Measurements from ENCODE around the gene STAM.
"Not testable (repeated sequence)": the region's sequence is repeated elsewhere in the genome, so short reads cannot be mapped to it uniquely, and the experiment has no call there.

STAM gene

DNA sequence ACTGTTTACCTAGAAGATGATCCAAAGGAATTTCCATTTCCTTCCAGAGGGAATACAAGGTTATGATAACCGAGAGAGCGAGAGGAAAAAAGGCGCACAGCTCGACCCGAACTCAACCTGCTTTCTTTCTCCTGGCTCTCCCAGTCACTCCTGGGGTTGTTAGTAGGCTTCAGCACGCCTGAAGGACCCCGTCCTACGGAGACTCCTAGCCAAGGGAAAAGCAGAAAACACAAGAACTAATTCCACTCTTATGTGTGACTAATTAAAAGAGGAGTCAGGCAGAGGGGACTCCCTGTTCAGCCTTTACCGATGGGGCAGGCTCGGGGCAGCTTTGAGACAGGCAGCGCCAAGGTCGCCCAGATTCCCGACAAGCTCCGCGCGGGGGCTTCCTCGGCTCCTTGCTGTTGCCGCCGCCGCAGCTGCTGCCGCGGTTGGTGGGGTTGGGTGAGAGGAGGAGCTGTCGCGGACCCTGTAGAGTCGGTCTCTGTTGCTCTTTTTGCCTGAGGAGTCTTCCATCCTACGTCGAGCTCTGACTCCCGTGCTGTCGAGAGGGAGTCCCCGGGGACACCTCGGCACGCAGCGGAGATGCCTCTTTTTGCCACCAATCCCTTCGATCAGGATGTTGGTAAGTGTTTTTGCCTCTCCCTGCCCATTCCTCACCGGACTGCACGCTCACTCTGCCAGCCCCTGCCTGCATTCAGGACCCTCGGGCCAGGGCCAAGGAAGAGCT, at the start of gene STAM:
STAM (plus strand) TSS at position 397 of the 730 bp plus-strand sequence; CDS start at position 586, 189 bp downstream.
- DNase-seq = peak; percentile 81 to 83

DNA sequence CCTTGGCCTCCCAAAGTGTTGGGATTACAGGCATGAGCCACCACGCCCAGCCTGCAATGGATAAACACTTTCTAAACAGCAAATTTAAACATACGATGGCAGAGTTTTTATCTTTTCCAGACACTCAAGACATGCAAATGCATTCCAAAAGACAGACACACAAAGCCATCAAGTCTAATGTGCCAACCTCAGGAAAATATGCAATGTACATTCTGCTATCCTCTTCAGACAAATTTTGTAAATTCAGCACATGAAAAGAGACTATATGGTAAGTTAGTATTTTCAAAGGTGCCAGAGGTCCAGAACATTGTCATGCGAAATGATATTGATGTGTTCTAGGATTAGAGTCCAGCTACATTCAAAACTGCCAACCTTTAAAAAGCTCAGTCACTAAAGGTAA, 46.6 kb upstream of the STAM start:
- DNase-seq = no peak

- DNase-seq = peak in 1 of 2 experiments; percentile 12
Observed at GRCh38 chr10:17599089-17599488, 44.9 kb upstream of the STAM start.

DNA sequence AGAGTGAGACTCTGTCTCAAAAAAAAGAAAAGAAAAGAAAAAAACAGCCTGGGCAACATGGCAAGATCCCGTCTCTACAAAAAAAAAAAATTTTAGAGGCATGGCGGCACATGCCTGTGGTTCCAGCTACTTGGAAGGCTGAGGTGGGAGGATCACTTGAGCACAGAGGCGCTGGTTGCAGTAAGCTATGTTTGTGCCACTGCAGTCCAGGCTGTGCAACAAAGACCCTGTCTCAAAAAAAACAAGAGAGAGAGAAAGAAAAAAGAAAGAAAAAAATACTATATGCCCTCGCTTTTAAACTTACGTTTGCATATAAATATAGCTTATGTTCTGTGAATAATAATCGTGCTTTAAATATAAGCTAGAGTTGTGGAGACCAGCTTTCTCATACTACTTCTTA, 38.0 kb upstream of the STAM start:
- DNase-seq = no peak

- no peak for DNase-seq
Observed at GRCh38 chr10:17606547-17607040, 37.4 kb upstream of the STAM start.

DNA sequence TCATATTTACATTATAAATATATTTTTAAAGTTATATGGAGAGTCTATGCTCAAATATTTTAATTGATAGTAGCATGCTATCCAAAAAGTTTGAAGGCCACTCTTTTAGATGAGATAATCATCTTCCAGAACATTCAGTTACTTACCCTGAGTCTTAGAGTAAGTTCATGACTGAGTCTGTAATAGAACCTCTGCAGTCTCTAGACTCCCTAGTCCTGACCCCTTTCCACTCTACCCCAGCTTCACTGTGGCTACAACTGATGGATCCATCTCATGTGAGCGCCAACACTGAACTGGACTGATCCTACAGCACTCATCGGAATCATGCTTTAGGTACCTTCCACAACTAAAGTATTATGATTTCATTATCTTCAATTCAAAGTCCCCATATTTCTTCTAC, 36.9 kb upstream of the STAM start:
- DNase-seq = no peak

DNA sequence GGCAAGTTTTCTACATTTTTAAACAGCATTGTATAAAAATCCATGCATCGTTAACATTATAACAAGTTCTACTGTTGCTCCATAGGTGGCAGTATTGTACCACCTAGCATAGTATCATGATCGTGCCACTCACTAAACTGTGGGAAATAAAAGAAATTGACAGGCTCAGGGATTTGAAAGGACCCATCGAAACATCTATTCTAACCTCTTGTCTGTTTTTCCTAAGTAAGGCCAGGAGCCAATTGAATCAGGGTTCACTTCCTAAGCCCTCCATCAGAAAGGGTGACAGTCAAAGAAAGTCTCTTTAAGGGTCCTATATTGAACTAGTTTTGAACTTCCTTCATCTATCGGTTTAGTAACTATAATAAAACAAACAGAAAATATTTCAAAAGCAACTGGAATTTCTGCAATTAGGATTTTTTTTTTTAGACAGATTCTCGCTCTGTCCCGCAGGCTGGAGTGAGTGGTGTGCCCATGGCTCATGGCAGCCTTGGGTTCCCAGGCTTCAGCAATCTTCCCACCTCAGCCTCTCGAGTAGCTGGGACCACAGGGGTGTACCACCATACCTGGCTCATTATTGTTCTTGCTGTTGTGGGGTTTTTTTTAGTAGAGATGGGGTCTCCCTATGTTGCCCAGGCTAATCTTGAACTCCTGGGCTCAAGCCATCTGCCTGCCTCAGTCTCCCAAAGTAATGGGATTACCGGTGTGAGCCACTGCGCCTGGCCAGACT, 36.2 kb upstream of the STAM start:
- peak; percentile 39 to 43 for DNase-seq

- no peak for DNase-seq
Observed at GRCh38 chr10:17609523-17610079, 34.4 kb upstream of the STAM start.

DNA sequence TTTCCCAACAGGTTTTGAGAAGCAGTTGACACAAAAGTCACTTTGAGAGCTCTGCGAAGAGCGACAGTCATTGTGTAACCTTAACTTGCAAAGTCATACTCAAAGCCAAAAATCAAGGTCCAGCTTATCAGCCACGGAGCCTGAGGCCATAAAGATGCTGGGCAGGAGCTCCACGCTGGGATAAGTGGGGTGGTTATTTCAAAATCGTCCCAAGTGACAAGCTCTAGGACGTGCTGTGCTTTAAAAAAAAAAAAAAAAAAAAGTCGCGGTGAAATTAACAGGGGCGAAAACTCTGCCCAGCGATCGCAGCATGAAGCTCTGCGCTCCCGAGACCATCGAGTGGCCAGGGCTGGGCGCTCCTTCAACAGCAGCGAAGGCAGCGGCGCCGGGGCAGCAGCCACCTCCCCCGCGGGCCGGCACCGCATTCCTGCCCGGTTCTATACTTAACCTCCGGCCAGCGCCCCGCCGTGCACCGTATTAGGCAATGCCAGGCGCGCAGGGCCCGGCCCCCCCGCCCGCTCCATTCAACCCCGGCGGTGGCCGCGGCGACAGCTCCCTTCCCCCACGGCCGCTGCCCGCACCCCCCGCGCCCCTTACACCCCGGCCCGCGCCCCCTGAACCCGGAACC, 27.4 kb upstream of the STAM start:
- DNase-seq = peak in 1 of 2 experiments; percentile 0

GRCh38 chr10:17617031-17617911, 26.7 kb upstream of the STAM start, which contains the start of gene HACD1:
Gene HACD1 (minus strand): TSS chr10:17617374. CDS start chr10:17617339, 35 bp downstream.
- peak; percentile 48 to 63 for DNase-seq

DNA sequence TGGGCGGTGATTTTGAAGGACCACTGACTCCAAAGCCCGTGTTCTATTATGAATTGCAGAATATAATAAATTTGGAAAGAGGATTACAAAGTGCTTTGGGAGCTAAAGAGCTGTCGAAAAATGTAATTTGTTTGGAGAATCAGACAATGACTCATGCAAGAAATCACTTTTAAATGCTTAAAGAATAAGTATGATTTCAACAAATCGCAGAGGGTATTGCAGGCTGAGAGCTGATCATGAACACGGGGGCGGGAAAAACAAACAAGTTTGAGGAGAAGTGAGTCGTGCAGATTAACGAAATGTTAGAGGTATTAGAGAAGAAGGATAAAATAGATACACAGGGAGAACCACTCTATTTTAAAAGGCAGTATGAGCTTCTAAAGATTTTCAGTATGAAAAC, 21.9 kb upstream of the STAM start:
- no peak for DNase-seq

GRCh38 chr10:17624996-17625395, 19.0 kb upstream of the STAM start:
- DNase-seq = no peak

DNA sequence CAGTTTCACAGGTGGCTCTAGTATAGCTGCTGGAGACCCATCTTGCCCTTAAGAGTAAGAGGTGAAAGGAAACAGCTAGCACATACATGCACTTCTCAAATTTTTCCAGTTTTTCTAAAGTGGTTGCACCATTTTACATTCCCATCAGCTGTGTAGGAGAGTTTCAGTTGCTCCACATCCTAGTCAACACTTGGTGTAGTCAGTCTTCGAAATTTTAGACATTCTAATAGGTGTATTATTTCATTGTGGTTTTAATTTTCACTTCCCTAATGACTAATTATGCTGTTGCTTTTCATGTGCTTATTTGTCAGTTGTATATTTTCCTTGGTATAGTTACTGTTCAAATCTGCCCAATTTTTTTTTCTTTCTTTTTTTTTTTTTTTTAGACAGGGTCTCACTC, 17.3 kb upstream of the STAM start:
- DNase-seq = no peak

- DNase-seq = not testable (repeated sequence)
Observed at GRCh38 chr10:17632590-17632989, 11.4 kb upstream of the STAM start.

- DNase-seq = no peak
Observed at GRCh38 chr10:17633353-17633752, 10.6 kb upstream of the STAM start.

DNA sequence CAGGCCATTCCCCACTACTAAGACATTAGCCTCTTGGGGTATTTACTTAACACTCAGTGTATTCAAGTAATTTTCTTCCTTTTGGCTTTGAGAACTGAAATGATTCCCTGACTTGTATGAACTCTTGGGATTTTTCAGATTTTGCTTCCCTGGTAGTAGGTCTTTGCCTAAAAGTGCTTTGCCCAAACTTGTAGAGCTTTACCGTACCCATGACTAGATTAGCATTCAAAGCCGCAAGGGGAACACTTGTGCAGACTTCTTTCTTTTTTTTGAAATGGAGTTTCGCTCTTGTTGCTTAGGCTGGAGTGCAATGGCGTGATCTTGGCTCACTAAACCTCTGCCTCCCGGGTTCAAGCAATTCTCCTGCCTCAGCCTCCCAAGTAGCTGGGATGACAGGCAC, 6.1 kb upstream of the STAM start:
- no peak for DNase-seq

- DNase-seq = no peak
Observed at GRCh38 chr10:17640331-17640816, 3.6 kb upstream of the STAM start.

- peak; percentile 59 to 83 for DNase-seq
Observed at GRCh38 chr10:17643339-17643754, 604 bp upstream of the STAM start.

DNA sequence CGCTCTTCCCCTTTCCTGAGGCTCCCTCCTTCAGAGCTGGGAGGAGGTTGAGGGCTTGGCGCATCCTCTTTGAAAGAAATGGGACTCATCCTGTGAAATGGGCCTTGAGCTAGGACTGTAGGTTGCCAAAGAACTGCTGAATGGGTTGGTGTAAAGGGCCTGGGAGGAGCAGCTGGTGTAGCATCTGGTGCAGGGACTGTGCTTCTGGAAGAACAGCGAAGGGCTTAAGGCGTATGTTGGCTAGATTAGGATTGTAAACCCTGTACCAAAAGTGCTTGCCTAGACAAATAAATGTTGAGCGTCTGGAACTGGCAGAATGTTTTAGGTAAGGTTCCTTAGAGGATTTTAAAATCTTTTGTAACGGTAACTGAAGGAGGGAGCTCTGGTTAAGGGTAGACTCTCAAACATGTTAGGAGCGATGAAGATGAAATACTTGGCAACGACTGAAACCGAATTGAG, 563 bp downstream of the STAM start:
- peak; percentile 1 to 8 for DNase-seq

- DNase-seq = no peak
Observed at GRCh38 chr10:17645621-17646345, 1.8 kb downstream of the STAM start.

- DNase-seq = no peak
Observed at GRCh38 chr10:17647326-17647725, 3.4 kb downstream of the STAM start.
